Measurements from ENCODE around the gene GIPR. TPM values are rescaled to one million over a fixed set of nuclear protein-coding genes. Genes with fewer than 3 reads are reported as not detected.
"Not testable (repeated sequence)": the region's sequence is repeated elsewhere in the genome, so short reads cannot be mapped to it uniquely, and the experiment has no call there.

Gene GIPR
- total and polyA plus RNA-seq, 10 donors: 0.49 to 7.5 (median 3.0) TPM

DNA sequence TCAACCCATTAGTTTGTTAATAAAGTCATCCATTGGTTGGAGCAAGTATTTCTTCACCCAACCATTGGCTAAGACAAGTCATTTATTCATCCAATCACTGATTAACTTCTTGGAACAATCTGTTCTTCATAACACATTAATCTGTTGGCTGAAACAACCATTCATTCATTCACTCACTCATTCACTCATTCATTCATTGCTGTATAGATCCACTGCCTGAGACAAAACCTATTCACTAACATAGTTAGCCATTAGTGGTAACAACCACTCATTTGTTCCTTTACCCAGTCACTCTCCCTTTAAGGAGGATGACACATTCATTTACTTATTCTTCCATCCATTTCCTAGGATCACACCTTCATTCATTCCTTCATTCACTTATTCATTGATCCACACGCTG, 44.0 kb upstream of the GIPR start:
- WGBS, 5 donors: 85 to 100% (median 93%) methylated on average over 1 of the region's 1 CpG
- H3K27ac ChIP-seq: no peak overlapping the region
- intact Hi-C loops (cut with DNase I; ENCODE audit: low total_unique reads): no loop called here
- H3K4me3 ChIP-seq: no peak overlapping the region
- peaks cover 0 to 100% (median 79%) of the 10 kb centered on the region in 6 donors for H3K36me3 ChIP-seq
- no peaks in the 10 kb centered on the region for H3K27me3 ChIP-seq (replicated peaks in 1 of 7)
- no peaks in the 10 kb centered on the region for H3K4me1 ChIP-seq
- DNase-seq: no peak
- H3K9me3 ChIP-seq: no peaks in the 10 kb centered on the region
- TF ChIP-seq POLR2A (IDR thresholded peaks at IDR 0.05) (no peak), POLR2AphosphoS5 (IDR thresholded peaks at IDR 0.05) (no peak)
- TF ChIP-seq, protein P1, sequence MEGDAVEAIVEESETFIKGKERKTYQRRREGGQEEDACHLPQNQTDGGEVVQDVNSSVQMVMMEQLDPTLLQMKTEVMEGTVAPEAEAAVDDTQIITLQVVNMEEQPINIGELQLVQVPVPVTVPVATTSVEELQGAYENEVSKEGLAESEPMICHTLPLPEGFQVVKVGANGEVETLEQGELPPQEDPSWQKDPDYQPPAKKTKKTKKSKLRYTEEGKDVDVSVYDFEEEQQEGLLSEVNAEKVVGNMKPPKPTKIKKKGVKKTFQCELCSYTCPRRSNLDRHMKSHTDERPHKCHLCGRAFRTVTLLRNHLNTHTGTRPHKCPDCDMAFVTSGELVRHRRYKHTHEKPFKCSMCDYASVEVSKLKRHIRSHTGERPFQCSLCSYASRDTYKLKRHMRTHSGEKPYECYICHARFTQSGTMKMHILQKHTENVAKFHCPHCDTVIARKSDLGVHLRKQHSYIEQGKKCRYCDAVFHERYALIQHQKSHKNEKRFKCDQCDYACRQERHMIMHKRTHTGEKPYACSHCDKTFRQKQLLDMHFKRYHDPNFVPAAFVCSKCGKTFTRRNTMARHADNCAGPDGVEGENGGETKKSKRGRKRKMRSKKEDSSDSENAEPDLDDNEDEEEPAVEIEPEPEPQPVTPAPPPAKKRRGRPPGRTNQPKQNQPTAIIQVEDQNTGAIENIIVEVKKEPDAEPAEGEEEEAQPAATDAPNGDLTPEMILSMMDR (IDR thresholded peaks at IDR 0.05 in 8 of 11, conservative IDR thresholded peaks at IDR 0.05 in 3 of 11): no peak

DNA sequence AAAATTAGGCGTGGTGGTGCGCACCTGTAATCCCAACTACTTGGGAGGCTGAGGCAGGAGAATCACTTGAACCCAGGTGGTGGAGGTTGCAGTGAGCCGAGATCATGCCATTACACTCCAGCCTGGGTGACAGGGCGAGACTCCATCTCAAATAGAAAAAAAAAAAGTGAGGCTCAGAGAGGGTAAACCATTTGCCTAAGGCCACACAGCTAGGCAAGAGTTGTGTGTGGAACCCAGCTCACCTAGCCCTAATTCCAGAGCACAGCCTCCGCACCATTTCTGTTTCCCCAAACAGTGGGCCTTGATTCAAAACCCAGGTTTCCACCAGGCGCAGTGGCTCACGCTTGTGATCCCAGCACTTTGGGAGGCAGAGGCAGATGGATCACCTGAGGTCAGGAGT, 39.8 kb upstream of the GIPR start:
- DNase-seq; H3K27ac ChIP-seq; H3K27me3 ChIP-seq (replicated peaks in 1 of 7); intact Hi-C loops (cut with DNase I; ENCODE audit: low total_unique reads); H3K4me1 ChIP-seq; H3K4me3 ChIP-seq; H3K9me3 ChIP-seq: not testable (repeated sequence)
- H3K36me3 ChIP-seq: peaks cover 0 to 95% (median 60%) of the 10 kb centered on the region in 6 donors
- whole genome bisulfite sequencing, 5 donors: 94 to 98% (median 97%) methylated on average over 7 of the region's 7 CpGs

DNA sequence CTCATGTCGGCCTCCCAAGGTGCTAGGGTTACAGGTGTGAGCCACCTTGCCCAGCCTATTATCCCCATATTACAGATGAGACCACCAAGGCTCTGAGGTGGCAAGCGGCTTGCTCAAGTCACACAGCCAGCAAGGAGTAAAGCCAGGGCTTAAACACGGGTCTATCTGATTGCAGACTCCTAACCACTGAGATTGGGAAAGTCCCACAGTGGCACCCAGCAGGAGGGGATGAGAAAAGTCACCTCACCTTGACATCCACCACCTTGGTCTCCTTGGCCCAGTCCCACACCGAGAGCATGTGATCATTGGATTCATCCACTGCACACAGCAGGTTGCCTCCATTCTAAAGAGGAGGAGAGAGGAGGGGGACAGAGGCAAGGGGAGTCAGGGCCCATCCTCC, 38.3 kb upstream of the GIPR start:
- H3K4me3 ChIP-seq: no peak overlapping the region
- WGBS, 5 donors: 68 to 88% (median 76%) methylated on average over 4 of the region's 4 CpGs

DNA sequence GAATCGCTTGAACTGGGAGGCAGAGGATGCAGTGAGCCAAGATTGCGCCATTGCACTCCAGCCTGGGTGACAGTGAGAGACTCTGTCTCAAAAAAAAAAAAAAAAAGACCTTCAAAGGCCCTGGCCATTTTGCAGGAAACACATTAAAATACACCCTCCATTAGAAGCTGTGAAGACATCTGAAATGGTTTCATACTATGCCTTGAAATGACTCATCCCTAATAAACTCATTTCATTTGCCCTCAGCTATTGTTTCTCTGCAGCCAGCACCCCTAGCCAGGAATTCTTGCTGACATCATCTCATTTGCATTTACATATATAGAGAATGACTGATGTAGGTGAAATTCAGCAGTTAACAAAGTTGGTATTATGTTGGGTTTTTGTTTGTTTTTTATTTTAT, 37.6 kb upstream of the GIPR start:
- TF ChIP-seq POLR2AphosphoS5 (IDR thresholded peaks at IDR 0.05): no peak
- TF ChIP-seq POLR2A (IDR thresholded peaks at IDR 0.05): no peak
- TF ChIP-seq, protein P1 (IDR thresholded peaks at IDR 0.05 in 8 of 11, conservative IDR thresholded peaks at IDR 0.05 in 3 of 11): no peak
- DNase-seq: no peak
- intact Hi-C loops (cut with DNase I; ENCODE audit: low total_unique reads): no loop called here
- Histone ChIP-seq H3K4me3 (no peak overlapping the region), H3K27me3 (replicated peaks in 1 of 7) (no peaks in the 10 kb centered on the region), H3K36me3 (peaks cover 0 to 80% (median 38%) of the 10 kb centered on the region in 6 donors), H3K9me3 (no peaks in the 10 kb centered on the region), H3K27ac (no peak overlapping the region), H3K4me1 (peaks cover 0 to 9% (median 3%) of the 10 kb centered on the region in 6 donors)
- 64 to 93% (median 88%) methylated on average over 2 of the region's 2 CpGs for WGBS, 5 donors

More for the DNA sequence above, 38.3 kb upstream of the GIPR start:
- H3K36me3 ChIP-seq: peaks cover 0 to 87% (median 45%) of the 10 kb centered on the region in 6 donors
- intact Hi-C loops (cut with DNase I; ENCODE audit: low total_unique reads): no loop called here
- H3K9me3 ChIP-seq: no peaks in the 10 kb centered on the region
- DNase-seq: no peak
- H3K27me3 ChIP-seq (replicated peaks in 1 of 7): no peaks in the 10 kb centered on the region
- no peak for TF ChIP-seq POLR2AphosphoS5 (IDR thresholded peaks at IDR 0.05)
- TF ChIP-seq POLR2A (IDR thresholded peaks at IDR 0.05): no peak
- TF ChIP-seq, protein P1 (IDR thresholded peaks at IDR 0.05 in 8 of 11, conservative IDR thresholded peaks at IDR 0.05 in 3 of 11): no peak
- H3K27ac ChIP-seq: no peak overlapping the region
- H3K4me1 ChIP-seq: peaks cover 0 to 9% (median 3%) of the 10 kb centered on the region in 6 donors
